Ramos (cell line): Measurements from ENCODE around the gene IGLL5.

Experiments
- in situ Hi-C: fragments of 300-500 bp; cut with MboI; formaldehyde crosslinking; loops from one replicate; pipeline ENCODE4 v1.14.3; 2022; ENCODE audit warnings: low sequenced_read_pairs; ENCODE audit not compliant: unreplicated experiment

Gene IGLL5

GRCh38 chr22:22887621-22888503 is at the start of gene IGLL5:
TSS of gene IGLL5 (plus strand) at chr22:22887816. CDS start at chr22:22888054, 238 bp downstream.
- in situ Hi-C loops: no loop called here

- in situ Hi-C loops: no loop called here
Measured at GRCh38 chr22:22838148-22838786, 49.3 kb upstream of the IGLL5 start.

- in situ Hi-C loops: no loop called here
Measured at GRCh38 chr22:22839570-22840314, 47.9 kb upstream of the IGLL5 start.

GRCh38 chr22:22840780-22841179 is 46.8 kb upstream of the IGLL5 start:
- in situ Hi-C loops: no loop called here

- in situ Hi-C loops: no loop called here
Measured at GRCh38 chr22:22841598-22841997, 46.0 kb upstream of the IGLL5 start.

- in situ Hi-C loops: no loop called here
Measured at GRCh38 chr22:22842085-22842484, 45.5 kb upstream of the IGLL5 start.

GRCh38 chr22:22843848-22844247 is 43.8 kb upstream of the IGLL5 start:
- in situ Hi-C loops: no loop called here

- in situ Hi-C loops: no loop called here
Measured at GRCh38 chr22:22847241-22847640, 40.4 kb upstream of the IGLL5 start.

GRCh38 chr22:22848364-22848866 is 39.2 kb upstream of the IGLL5 start:
- in situ Hi-C loops: no loop called here

- in situ Hi-C loops: no loop called here
Measured at GRCh38 chr22:22849640-22850610, 37.7 kb upstream of the IGLL5 start.

- in situ Hi-C loops: no loop called here
Measured at GRCh38 chr22:22851969-22852368, 35.6 kb upstream of the IGLL5 start.

- in situ Hi-C loops: no loop called here
Measured at GRCh38 chr22:22853713-22854112, 33.9 kb upstream of the IGLL5 start.

- in situ Hi-C loops: no loop called here
Measured at GRCh38 chr22:22854466-22854865, 33.1 kb upstream of the IGLL5 start.

GRCh38 chr22:22855085-22855484 is 32.5 kb upstream of the IGLL5 start:
- in situ Hi-C loops: no loop called here

- in situ Hi-C loops: no loop called here
Measured at GRCh38 chr22:22855617-22856308, 31.9 kb upstream of the IGLL5 start.

- in situ Hi-C loops: no loop called here
Measured at GRCh38 chr22:22856364-22856763, 31.3 kb upstream of the IGLL5 start.

- in situ Hi-C loops: no loop called here
Measured at GRCh38 chr22:22856885-22857606, 30.6 kb upstream of the IGLL5 start.
